Dedifferentiated amniotic fluid mesenchymal stem cell (primary cell): Measurements from ENCODE around the gene DNAH1.

ENCODE experiments used
- DNase-seq: peaks from one replicate; pipeline ENCODE4 v3.0.0-alpha.2; 2016; ENCODE audit errors: extremely low spot score

Gene DNAH1

DNA sequence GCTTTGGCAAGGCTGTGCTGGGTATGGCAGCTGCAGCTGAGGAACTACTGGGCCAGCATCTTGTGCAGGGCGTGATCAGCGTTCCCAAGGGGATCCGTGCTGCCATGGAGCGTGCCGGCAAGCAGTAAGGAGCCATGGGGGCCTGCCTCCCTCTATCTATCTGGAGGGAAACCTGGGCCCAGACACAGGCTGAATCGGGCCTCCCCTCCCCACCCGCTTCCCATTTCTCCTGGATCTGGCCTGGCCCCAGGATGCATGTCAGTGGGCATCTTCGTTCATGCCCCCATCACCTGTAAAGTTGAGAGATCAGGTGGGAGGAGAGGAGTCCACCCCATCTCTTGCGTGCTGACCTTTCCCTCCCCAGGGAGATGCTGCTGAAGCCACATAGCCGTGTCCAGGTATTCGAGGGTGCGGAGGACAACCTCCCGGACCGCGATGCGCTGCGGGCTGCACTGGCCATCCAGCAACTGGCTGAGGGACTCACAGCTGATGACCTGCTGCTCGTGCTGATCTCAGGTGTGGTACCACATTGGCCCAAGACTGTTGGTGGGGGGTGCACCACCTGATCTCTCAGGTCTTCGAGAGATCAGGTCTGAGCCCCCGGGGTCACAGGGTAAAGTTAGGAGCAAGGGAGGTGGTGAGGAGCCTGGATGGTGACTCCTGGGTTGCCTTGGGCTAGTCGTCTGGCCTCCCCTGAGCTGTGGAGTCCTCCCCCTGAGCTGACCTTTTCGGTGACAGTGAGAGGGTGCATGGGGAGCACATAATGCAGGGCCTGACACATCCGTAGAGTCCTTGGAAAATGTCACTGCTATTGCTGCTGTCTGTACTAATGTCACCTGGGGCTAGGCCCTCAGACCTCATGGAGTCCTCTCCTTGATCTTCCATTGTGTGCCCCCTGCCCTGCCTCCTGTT lies 25.3 kb upstream of the DNAH1 start:
- DNase-seq = no peak

DNA sequence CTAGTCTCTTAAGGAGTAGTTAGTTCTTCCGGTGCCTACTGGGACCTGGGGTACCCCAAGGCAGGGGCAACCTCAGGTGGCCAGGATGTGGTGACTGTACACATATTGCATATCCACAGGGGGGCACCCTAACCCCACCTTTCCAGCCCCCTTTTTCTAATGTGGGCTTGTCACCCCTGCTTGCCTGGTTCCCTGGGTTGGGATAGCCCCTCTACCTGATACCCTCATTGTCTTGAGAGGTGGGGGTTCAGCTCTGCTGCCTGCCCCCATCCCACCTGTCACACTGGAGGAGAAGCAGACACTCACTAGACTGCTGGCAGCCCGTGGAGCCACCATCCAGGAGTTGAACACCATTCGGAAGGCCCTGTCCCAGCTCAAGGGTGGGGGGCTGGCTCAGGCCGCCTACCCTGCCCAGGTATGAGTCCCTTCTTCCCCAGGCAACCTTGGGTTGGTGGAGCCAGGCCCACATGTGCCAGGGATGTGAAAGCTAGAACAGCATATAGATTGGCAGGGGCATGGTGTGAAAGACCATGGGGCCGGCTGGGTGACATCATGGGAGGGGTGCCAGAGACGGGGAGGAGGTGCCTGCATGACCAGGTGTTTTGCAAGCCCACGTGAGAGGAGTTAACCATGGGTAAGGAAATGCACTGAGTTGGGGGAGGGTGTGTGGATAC lies 24.5 kb upstream of the DNAH1 start:
- no peak for DNase-seq

DNA sequence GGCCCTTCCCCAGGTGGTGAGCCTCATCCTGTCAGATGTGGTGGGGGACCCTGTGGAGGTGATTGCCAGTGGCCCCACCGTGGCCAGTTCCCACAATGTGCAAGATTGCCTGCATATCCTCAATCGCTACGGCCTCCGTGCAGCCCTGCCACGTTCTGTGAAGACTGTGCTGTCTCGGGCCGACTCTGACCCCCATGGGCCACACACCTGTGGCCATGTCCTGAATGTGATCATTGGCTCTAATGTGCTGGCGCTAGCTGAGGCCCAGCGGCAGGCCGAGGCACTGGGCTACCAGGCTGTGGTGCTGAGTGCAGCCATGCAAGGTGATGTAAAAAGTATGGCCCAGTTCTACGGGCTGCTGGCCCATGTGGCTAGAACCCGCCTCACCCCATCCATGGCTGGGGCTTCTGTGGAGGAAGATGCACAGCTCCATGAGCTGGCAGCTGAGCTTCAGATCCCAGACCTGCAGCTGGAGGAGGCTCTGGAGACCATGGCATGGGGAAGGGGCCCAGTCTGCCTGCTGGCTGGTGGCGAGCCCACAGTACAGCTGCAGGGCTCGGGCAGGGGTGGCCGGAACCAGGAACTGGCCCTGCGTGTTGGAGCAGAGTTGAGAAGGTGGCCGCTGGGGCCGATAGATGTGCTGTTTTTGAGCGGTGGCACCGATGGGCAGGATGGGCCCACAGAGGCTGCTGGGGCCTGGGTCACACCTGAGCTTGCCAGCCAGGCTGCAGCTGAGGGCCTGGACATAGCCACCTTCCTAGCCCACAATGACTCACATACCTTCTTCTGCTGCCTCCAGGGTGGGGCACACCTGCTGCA lies 23.7 kb upstream of the DNAH1 start:
- DNase-seq = no peak

DNA sequence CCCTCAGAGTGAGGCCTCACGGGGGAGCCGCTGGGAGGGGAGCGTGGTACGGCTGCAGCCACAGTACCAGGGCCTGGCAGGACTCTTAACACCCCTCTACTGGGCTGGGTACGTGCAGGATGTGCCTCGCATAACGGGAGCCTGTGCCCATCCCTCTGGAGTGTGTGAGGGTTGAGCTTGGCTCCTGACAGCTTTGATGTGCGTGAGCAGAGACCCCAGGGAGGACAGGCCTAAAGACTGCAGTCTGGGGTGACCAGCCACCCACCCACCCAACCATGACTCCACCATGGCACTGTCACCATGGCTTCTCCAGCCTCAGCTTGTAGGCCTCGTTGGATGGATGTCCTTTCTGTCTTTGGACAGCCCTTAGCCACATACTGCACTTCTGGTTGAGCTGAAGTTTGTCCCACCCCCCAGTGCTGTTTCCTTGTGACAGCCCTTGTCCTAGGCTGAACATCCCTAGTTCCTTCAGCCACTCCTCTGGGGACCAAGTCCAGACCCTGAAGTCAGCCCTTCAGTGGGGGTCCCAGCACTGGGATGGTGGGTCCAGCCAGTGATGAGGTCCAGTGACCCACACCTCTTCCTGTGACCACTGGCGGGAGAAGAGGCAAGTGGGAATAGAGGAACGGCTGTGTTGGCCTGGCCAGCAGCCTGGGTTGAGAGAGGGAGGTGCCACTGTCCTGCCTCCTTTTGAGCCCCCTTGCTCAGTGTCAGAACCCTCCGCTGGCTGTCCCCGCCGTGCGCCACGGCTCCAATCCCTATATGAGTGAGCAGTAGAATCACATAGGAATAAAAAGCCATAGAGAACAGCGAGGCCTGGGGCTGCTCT lies 22.4 kb upstream of the DNAH1 start:
- no peak for DNase-seq

DNA sequence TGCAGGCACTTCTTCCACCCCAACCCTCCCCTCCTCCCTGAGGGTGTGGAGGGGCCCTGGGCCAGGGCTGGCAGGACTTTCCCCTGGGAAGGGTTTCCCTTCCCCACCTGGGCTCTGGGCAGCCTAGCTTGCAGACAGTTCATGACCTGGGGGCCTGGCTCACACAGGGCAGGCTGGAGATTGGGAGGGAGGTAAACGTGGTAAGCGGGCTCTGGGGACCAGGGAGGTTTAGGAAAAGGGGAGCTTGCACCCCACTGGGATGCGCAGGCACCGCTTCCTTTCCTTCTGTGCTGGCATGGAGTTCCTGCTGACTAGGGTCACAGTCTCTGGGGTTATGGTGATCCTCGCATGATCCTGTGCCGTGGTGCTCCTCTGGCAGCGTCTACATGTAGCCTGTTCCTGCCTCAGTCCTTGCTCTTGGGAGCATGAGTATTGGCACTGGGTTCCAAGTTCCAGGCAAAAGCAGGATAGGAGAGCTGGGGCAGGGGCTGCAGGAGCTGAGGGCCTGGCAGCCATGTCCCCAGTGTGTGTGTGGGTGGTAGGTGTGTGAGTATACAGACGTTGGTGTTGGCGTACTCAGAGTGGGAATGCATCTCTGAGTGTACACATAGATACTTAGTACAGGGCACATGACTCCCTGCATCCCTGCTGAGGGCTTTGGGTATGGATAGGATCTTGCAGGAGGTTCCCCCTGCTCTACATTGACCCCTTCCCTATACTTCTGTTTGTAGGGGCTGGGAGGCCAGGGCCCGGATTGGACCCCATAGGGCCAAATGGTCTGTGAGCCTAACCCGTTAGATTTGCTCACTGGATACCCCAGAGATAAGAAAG lies 21.6 kb upstream of the DNAH1 start:
- DNase-seq = no peak

DNA sequence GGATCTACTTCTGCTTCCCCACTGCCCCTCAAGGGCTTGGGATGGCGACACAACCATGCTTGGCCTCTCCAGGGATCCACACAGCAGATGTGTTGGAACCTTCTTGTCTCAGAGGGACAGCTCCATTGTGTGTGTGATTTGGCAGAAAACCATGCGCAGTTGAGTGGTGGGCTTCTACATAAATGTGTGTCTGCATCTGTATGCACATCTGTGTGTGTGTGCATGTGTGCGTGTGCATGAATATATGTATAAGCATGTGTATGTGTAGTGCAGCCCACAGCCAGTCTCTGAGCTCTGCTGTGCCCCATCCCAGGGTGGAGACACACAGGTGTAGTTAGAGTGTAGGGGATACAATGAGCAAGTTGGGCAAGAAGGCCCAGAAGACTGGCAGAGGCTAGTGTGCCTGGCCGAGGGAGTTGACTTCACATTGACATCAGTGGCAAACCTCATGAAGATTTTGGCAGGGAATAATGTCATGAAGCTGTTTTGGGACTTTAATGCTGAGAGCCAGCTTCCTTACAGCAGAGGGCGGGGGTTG lies 20.4 kb upstream of the DNAH1 start:
- no peak for DNase-seq

DNA sequence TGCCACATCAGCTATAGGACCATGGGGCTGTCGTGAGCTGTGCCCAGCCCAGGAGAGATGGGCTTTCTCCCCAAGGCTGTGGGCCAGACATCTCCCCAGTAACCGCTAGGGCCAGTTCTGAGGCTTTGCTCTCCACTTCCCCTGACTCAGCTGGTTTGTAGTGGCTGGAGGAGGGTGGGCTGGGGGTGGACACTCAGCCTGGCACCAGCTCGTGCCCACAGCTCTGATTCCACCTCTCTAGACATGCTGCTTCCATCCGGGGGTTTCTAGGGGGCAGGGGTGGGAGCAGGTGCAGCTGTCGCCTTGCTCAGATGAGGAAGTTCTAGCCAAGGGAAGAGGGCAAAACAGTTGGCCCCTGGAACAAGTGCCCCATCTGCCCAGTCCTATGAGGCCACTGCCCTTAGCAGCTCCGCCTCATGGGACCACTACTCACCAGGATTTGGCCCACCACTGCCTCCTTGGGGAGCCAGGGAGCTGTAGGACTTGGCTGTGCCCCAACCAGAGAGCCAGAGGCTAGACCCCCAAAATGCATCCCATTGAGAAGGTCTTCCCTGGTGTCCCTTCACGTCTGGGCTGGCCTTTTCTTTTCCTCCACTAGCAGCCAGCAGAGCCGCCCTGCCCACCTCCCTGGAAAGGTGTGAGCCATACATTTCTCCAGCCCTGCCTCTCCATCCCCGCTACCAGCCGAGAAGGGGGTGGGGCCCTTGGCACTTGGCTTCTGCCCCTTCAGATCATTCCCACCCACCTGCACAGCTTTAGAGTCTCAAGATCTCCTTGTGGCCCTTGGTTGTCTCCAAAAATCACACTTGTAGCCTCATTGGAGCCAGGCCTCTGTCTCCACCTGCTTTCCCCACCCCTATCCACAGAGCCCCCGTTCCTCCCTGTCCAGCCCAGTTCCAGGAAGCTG lies 18.6 kb upstream of the DNAH1 start:
- no peak for DNase-seq

DNA sequence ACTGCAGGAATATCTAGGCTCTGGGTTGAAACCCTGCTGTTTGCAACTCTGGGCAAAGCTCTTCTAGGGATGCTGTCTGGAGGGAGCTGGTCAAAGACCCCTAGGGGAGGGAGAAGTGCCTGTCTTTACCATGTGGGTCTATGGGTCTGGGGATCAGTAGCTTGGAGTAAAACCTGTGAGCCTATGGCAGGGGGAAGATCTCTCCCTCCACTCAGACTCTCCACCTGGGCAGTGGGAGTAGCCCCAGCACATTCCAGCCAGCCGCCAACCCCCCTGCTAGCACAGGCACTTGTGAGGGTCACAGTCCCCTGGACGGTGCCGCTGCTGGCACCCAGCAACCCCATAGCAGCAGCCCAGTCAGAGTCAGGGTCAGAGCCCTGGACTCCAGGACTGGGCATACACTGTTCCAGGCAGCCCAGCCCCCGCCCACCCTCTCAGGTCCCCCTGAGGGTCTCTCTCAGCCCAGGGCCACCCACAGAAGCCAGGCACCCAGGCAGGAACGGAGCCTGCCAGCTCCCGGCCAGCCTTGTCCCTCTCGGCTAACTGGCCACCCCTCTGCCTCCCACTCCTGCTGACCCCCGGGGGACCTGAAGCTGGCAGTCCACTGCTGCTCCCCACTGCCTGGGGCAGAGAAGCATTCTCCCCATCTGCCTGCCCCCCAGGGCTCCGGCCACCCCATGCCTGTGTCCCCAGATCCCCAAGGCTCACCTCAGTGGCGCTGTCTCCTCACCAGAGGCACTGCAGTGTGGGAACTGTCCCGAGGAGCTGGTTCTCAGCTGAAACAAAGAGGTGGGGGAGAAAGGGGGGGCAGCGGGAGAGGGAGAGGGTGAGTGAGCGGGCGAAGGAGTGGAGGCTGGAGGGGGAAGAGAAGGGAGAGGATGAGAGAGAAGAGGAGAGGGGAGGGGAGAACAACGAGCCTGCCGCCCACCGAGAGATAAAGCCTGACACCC lies 17.7 kb upstream of the DNAH1 start:
- no peak for DNase-seq

DNA sequence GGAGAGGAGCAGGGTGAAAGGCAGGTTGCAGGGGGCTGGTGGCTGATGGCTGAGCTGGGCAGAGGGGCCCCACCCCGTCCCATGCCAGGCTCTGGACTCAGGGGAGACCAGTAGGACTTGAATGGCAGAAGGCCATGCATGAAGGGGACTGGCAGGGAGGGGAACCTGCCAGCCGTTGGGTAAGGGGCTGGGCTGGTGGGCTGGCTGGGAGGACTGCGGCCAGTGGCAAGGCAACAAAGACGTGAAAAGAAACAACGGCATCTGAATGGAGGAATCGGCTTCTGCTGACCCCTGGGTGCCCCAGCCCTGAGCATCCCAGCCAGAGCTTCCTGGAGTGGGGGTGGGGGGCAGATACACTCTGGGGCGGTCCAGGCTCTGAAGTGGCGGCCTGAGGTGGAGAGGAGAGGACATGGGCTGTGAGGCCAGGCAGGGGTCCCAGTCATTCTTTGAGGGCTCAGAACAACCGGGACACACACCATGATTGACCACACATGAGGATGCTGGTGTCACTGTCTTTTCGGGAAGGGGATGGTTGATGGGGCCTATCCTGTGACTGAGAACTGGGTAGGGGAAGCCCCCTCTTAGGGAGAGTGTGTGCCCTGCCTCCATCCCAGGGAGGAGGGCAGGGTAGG lies 16.8 kb upstream of the DNAH1 start:
- no peak for DNase-seq

DNA sequence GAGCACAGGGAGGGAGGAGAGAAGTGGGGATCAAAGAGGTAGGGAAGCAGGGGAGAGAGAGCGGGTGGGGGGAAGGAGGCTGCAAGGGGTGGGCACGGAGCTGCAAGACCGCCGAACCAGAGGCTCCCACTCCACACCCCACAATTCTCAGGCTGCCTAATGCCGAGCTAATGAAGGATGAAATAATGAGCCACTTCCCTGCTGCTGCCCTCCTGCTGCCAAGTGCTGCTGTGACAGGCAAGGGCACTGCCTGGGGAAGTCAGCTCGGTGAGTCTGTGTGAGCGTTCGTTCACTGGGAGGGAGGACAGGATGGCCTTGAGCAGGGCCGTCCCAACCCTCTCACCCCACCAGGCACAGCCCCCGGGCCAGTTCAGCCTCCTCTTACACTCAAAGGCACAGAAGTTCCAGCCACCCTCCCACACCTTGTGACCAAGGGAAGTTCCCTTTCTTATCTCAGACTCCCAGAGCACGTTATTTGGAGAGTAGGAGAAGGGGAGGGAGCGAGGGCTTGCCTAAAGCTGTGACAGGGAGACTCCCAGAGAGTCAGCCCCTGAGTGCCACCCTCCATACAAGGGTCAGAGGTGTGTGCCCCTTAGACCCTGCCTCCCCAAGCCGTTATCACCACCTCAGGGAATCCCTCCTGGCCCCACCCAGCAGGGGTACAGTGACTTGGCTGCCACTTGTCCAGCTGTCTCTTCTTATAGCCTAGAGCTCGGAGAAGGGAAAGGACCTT lies 16.1 kb upstream of the DNAH1 start:
- no peak for DNase-seq

DNA sequence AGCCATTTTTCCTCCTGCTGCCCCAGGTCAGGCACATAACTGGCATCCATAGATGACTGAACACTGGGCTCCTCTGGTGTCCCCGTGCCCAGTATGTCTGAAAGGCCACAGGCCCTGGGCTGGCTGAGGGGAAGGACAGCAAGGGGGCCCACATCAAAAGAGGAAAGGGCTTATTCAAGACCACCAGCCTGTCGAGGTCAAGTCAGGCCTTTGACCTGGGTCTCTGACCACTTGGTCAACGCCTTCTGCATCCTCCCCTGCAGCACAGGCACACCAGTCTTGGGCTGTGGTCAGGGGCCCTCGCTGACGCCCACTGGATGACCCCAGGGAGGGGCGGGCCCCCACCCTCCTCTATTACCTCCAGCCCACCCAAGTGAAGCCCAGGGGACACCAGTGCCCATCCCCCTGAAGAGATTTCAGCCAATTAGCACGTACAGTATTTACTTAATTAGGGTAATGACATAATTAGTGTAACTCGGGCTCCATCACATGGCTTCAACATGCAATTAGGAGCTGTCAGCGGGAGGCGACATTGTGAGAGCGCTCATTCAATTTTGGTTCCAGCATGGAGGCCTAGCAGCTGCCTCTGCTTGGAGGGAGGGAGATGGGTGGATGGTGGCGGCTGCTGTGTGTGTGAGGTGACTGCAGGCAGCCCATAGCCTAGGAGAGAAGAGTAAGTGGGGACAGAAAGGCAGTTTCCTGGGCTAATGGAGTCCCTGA lies 13.5 kb upstream of the DNAH1 start:
- DNase-seq = no peak

DNA sequence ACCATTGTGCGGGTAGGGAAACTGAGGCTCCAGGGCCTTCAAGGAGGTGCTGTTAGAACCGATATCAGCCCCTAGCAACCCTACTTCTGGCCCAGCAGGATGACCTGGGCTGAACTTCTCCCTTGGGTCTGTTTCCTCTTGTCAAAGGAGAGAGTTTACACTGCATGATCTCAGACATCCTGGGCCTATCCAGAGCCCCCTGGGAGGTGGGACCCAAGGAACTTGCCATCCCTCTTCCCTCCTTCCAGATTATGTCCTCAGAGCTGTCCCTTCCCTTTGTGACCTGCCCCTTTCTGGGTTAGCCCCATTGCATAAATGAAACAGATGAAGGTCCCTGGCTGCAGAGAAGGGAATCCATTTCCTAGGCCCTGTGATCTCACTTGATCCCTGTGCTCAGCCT lies 12.3 kb upstream of the DNAH1 start:
- DNase-seq = no peak

DNA sequence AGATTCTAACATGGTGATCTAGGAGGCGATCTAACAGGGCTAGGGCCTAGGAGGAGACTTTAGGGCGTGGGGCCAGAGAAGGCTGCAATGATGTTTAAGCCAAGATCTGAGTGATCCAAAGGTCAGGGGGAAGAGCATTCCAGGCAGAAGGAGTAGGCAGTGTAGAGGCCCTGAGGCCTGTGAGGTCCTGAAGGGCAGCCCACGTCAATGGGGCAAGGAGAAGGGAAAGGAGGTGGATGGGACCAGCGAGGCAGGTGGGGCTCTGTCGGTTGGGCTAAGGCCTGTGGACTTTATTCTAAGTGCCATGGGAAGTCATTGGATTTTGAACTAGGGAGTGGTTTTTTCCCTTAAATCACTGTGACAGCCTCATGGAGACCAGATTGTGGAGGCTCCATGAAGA lies 10.2 kb upstream of the DNAH1 start:
- DNase-seq = no peak

DNA sequence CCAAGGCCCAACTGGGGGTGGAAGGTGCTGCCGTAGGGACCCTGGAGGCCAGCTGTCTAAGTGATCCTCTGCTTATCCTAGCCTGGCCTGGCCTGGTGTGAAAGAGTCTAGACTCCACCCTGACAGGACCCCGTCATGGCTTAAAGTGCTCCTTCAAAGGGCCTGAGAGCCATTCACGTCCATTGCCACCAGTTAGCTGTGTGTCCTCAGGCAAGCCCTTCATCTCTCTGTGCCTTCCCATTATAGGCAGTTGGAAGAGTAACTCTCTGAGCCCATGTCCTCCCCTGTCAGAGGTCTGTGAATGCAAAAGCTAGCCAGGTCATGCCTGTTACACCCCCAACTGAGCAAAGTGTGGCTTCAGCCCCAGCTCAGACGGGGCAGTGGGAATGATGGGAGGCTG lies 9.1 kb upstream of the DNAH1 start:
- no peak for DNase-seq

DNA sequence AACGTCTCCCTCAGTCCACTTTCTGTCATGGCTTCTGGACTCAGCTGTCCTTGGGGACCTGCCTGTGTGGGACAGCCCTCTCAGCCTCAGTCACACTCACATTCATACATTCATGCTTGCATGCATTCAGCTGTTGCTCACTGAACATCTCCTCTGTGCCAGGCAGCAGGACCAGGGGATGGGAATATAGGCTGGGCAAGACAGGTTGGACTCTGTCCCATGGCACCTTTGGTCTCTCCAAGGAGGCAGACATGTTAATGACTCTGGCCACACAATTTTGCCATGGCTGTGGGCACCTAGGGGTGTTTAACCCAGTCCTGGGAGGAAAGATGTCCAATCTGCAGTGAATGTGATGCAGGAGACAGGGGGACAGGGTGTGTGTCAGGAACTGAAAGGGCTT lies 7.8 kb upstream of the DNAH1 start:
- DNase-seq = no peak

DNA sequence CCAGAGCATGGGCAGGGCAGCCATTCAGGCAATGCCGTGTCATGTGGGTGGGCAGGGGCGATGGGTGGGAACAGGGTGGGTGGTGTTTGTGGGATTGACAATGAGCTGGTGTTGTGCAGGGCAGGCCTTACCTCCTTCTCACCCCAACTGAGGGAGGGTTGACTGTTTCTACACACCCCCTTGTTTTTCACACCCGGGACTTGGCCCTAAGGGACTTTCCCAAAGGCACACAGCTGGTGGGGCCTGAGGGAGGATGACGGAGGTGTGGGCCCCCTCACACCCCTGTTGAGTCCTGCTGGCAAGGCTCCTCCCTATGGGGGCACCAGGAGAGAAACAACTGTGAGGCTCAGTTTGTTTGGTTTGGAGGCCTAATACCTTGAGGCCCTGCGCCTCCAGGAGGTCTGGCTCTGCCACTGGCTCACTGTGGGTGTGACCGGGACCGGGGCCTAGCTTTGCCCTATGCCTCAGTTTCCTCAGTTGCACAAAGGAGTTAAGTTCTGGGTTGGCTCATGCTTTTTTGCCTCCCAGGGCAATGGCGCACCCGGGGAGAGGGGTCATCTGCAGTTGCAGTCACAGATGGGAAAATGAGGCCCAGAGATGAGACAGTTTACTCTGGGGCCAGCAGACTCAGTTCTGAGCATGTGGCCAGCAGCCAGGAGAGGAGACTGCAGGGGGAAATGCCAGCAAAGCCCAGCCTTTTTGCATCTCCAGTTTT lies 5.1 kb upstream of the DNAH1 start:
- no peak for DNase-seq
